ENCODE measurements around the gene APEH. TPM values are rescaled to one million over a fixed set of nuclear protein-coding genes. Genes with fewer than 3 reads are reported as not detected.

The APEH gene
- total and polyA plus RNA-seq, 2 of the 13 experiments (the other 11 are each of a cell fraction or from before 2014, with no cell fraction given), result 116 to 130 TPM

DNA sequence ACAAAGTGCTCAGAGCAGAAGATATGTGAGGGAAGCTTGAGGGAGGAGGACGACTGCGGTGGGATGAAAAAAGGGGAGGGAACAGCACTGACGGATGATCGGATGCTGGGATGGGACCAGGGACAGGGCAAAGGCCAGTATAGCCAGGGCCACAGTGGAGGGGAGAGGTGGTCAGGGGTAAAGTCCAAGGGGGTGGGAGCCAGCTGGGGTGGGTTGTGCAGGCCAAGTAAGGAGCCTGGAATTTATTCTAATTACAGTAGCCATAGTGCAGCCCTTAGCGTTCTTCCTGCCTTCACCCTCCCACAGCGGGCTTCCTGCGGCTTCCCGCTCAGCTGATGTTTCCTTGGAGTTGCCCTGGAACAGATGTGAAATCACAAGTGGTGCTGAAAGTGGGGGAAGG is 7.6 kb upstream of the APEH start (continued):
- TF ChIP-seq, protein P1, sequence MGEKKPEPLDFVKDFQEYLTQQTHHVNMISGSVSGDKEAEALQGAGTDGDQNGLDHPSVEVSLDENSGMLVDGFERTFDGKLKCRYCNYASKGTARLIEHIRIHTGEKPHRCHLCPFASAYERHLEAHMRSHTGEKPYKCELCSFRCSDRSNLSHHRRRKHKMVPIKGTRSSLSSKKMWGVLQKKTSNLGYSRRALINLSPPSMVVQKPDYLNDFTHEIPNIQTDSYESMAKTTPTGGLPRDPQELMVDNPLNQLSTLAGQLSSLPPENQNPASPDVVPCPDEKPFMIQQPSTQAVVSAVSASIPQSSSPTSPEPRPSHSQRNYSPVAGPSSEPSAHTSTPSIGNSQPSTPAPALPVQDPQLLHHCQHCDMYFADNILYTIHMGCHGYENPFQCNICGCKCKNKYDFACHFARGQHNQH (CRISPR knock-in tag; IDR thresholded peaks at IDR 0.05), result no peak
- TF ChIP-seq KDM1A (CRISPR knock-in tag; IDR thresholded peaks at IDR 0.05) (0 out of 2 replicates have a peak, but pooled peaks have one; percentile 32), MXD4 (CRISPR knock-in tag; IDR thresholded peaks at IDR 0.05) (no peak), MEIS1 (CRISPR knock-in tag; IDR thresholded peaks at IDR 0.05; ENCODE audit: borderline replicate concordance) (no peak; the same call in 1 of the 2 replicates), TBP (CRISPR knock-in tag; IDR thresholded peaks at IDR 0.05) (no peak), GATAD1 (CRISPR knock-in tag; IDR thresholded peaks at IDR 0.05) (0 out of 2 replicates have a peak, but pooled peaks have one; percentile 22), ZNF790 (CRISPR knock-in tag; IDR thresholded peaks at IDR 0.05; ENCODE audit: borderline replicate concordance) (no peak), ZNF282 (IDR thresholded peaks at IDR 0.05; ENCODE audit: partially characterized antibody) (peak; percentile 98), ZNF619 (CRISPR knock-in tag; IDR thresholded peaks at IDR 0.05) (no peak), ZNF737 (CRISPR knock-in tag; IDR thresholded peaks at IDR 0.05; ENCODE audit: borderline replicate concordance) (no peak), ZSCAN30 (CRISPR knock-in tag; IDR thresholded peaks at IDR 0.05) (no peak), KLF13 (CRISPR knock-in tag; IDR thresholded peaks at IDR 0.05) (no peak), ARNTL (CRISPR knock-in tag; IDR thresholded peaks at IDR 0.05) (no peak), KDM2A (CRISPR knock-in tag; IDR thresholded peaks at IDR 0.05; ENCODE audit: borderline replicate concordance, low read depth) (no peak)
- TF ChIP-seq, protein P2, sequence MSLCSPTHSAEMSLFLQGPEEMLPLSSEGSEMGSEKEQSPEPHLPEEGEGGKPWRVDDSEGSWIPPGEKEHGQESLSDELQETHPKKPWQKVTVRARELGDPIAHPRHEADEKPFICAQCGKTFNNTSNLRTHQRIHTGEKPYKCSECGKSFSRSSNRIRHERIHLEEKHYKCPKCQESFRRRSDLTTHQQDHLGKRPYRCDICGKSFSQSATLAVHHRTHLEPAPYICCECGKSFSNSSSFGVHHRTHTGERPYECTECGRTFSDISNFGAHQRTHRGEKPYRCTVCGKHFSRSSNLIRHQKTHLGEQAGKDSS (CRISPR knock-in tag; IDR thresholded peaks at IDR 0.05; ENCODE audit: borderline replicate concordance, low read depth), result peak; percentile 75; the same call in 1 of the 2 replicates
- TF ChIP-seq, protein P3, sequence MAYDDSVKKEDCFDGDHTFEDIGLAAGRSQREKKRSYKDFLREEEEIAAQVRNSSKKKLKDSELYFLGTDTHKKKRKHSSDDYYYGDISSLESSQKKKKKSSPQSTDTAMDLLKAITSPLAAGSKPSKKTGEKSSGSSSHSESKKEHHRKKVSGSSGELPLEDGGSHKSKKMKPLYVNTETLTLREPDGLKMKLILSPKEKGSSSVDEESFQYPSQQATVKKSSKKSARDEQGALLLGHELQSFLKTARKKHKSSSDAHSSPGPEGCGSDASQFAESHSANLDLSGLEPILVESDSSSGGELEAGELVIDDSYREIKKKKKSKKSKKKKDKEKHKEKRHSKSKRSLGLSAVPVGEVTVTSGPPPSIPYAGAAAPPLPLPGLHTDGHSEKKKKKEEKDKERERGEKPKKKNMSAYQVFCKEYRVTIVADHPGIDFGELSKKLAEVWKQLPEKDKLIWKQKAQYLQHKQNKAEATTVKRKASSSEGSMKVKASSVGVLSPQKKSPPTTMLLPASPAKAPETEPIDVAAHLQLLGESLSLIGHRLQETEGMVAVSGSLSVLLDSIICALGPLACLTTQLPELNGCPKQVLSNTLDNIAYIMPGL (CRISPR knock-in tag; IDR thresholded peaks at IDR 0.05; ENCODE audit: borderline replicate concordance in 1 of 2, low read depth in 1 of 2), result no peak
- TF ChIP-seq, protein P4, sequence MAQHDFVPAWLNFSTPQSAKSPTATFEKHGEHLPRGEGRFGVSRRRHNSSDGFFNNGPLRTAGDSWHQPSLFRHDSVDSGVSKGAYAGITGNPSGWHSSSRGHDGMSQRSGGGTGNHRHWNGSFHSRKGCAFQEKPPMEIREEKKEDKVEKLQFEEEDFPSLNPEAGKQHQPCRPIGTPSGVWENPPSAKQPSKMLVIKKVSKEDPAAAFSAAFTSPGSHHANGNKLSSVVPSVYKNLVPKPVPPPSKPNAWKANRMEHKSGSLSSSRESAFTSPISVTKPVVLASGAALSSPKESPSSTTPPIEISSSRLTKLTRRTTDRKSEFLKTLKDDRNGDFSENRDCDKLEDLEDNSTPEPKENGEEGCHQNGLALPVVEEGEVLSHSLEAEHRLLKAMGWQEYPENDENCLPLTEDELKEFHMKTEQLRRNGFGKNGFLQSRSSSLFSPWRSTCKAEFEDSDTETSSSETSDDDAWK (CRISPR knock-in tag; IDR thresholded peaks at IDR 0.05), result no peak
- TF ChIP-seq, protein P5, sequence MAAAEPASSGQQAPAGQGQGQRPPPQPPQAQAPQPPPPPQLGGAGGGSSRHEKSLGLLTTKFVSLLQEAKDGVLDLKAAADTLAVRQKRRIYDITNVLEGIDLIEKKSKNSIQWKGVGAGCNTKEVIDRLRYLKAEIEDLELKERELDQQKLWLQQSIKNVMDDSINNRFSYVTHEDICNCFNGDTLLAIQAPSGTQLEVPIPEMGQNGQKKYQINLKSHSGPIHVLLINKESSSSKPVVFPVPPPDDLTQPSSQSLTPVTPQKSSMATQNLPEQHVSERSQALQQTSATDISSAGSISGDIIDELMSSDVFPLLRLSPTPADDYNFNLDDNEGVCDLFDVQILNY (CRISPR knock-in tag; conservative IDR thresholded peaks at IDR 0.05), result no peak
- TF ChIP-seq, protein P6, sequence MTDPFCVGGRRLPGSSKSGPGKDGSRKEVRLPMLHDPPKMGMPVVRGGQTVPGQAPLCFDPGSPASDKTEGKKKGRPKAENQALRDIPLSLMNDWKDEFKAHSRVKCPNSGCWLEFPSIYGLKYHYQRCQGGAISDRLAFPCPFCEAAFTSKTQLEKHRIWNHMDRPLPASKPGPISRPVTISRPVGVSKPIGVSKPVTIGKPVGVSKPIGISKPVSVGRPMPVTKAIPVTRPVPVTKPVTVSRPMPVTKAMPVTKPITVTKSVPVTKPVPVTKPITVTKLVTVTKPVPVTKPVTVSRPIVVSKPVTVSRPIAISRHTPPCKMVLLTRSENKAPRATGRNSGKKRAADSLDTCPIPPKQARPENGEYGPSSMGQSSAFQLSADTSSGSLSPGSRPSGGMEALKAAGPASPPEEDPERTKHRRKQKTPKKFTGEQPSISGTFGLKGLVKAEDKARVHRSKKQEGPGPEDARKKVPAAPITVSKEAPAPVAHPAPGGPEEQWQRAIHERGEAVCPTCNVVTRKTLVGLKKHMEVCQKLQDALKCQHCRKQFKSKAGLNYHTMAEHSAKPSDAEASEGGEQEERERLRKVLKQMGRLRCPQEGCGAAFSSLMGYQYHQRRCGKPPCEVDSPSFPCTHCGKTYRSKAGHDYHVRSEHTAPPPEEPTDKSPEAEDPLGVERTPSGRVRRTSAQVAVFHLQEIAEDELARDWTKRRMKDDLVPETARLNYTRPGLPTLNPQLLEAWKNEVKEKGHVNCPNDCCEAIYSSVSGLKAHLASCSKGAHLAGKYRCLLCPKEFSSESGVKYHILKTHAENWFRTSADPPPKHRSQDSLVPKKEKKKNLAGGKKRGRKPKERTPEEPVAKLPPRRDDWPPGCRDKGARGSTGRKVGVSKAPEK (CRISPR knock-in tag; IDR thresholded peaks at IDR 0.05; ENCODE audit: borderline replicate concordance), result no peak
